HCEC 1CT (cell line): ENCODE measurements around the gene MRPL1.

Experiments used
- DNase-seq: peaks from one replicate; pipeline ENCODE4 v3.0.0-alpha.2; 2017

The MRPL1 gene

DNA sequence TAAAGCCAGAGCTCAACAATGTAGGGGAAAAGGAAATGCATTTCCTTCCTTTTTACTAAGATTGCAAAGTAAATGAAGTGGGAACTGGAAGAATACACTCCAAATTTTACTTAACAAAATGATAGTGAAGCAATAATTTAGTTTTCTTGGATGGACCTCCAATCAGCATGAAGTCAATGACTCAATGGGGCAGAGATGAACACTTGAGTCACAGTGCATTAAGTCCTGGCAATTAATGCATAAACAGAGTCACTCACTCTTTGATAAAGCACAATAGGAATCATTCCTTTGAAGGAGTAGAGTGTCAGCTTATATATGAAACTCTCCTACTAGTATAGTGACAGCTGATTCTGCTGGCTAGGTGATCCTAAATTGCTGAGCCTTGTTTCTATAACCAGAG, 127.8 kb downstream of the MRPL1 start:
- no peak for DNase-seq

DNA sequence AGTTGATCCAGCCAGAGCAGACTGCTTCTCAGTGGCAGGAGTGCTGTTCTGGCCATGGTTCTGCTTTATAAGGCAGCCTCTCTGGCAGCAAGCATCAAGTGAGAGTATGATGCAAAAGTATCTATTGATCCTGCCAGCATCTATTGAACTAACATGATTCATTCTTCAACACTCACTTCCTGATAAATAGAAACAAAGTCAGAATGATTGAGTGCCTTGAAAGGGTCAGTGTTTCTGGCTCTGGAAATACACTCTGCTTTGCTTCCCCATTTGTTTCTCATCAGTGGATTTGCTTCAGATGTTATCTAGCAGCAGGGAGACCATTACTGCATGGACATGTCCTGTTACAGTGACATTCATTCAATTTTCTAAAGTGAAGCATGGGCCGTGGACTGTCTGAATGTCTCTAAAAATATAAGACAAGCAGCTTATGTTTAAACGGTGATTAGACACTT, 128.3 kb downstream of the MRPL1 start:
- DNase-seq: no peak

DNA sequence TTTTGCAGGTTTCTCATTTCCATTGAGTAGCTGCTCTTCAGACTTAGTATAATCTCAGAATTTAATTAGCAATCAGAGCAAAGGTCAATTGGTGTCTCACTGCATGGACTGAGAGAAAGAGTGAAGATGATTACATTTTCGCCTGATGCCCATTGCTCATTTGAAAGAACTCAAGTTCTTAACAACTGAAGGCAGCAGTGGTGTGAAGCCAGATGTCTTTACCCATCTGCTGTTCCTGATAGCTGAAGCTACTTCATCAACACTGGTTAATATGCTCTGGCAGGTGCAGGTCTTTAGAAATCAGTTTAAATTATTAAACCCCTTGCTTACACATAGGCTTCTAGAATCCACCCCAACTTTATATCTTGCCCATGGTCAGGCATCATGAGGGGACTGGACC, 130.0 kb downstream of the MRPL1 start:
- DNase-seq: no peak

DNA sequence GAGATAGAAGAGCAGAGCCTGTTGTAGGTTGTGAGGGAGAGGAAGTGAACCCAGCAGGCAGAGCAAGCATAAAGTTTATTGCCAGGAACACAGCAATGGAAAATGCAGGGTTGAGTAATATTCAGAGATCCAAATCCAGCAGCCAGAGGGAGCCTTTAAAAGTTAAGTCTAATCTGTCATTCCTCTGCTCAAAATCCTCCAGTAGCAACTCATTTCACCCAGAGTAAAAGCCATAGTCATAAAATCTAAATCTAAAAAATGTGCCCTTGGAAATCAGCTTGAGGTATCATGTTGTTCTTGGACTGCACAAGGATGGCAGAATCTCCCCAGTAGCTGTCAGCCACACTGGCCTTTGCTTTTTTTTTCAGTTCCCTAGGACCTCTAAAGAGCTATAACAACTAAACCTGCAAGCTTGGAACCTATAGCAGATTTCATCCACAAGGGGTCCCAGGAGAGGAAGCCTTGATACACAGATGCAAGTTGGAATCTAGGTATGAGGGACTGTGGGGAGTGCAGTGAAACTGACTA, 131.6 kb downstream of the MRPL1 start:
- DNase-seq: peak; percentile 39

DNA sequence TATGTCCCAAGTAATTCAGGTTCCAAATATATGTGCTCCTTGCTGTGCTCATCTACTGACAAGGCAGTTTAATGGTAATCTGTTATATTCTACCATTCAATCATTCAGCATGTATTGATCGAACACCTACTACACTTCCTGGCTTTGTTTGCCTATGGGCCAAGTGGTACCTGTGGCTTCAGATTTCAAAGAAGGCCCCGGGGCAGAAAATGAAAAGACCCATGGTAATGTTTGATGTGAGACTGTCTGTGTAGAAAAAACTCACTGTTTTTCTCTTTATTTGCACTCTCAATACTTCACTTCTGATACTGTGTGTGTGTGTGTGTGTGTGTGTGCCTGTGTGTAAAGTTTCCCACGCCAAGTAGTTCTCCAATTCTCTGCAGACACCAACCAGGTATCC, 133.4 kb downstream of the MRPL1 start:
- no peak for DNase-seq

DNA sequence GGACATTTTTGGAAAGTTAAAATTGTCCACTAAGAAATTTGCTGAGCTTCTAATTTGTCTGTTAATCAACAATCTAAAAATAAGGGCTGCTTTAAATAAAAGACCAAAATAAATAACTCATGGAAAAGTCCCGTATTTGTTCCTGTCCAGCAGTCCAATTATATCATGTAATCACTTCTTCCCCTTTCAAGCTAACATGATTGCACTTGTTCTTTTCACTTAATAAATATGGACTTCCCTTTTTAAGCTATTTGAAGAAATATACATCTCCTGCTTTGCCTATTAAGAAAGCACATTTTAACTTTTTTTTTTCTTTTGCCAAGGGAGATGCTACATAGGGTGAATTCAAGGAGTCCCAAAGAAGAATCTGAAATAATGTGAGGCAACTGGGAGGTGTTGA, 138.9 kb downstream of the MRPL1 start:
- no peak for DNase-seq

DNA sequence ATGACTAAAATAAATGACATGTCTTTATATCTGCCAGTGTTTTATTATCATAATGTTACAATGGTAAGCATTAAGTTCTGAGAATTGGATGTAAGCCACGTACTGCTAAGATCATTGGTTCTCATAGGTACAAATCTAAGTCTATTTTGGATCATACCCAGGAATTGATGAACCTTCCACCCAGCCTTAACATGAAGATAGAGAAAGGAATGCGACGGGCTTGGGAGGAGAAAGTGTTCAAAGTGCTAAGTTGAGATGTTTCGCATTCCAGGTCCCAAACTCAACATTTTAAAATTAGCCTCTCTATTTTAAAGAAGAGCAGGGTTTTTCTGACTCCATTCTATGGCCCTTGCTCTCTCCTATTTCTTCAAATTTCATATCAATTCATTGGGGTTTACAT, 139.6 kb downstream of the MRPL1 start:
- DNase-seq: no peak
